GM18870 (cell line): ENCODE data around the gene IDUA.
"Not testable (repeated sequence)": the region's sequence is repeated elsewhere in the genome, so short reads cannot be mapped to it uniquely, and the experiment has no call there.

ENCODE experiments used
- ATAC-seq: cut with Tn5 transposase; IDR thresholded peaks from one replicate; pipeline ENCODE4 v1.9.1; 2021; ENCODE audit warnings: moderate library complexity; ENCODE audit not compliant: unreplicated experiment

IDUA gene

GRCh38 chr4:1043162-1043561 lies 56.3 kb downstream of the IDUA start:
- ATAC-seq, result no peak

GRCh38 chr4:1043651-1044468 lies 57.0 kb downstream of the IDUA start:
- no peak for ATAC-seq

GRCh38 chr4:1044469-1045192 lies 57.8 kb downstream of the IDUA start:
- ATAC-seq, result no peak

- no peak for ATAC-seq
Observed at GRCh38 chr4:1045193-1045594, 58.4 kb downstream of the IDUA start.

- no peak for ATAC-seq
Observed at GRCh38 chr4:1045595-1046201, 58.9 kb downstream of the IDUA start.

- ATAC-seq, result not testable (repeated sequence)
Observed at GRCh38 chr4:1046581-1047011, 59.8 kb downstream of the IDUA start.

GRCh38 chr4:1047106-1047975 lies 60.5 kb downstream of the IDUA start:
- ATAC-seq, result no peak

- ATAC-seq, result no peak
Observed at GRCh38 chr4:1047976-1048772, 61.3 kb downstream of the IDUA start.

GRCh38 chr4:1048773-1049590 lies 62.1 kb downstream of the IDUA start:
- no peak for ATAC-seq

GRCh38 chr4:1049591-1049905 lies 62.7 kb downstream of the IDUA start:
- no peak for ATAC-seq

GRCh38 chr4:1050486-1051213 lies 63.8 kb downstream of the IDUA start:
- no peak for ATAC-seq

GRCh38 chr4:1051472-1051871 lies 64.6 kb downstream of the IDUA start:
- no peak for ATAC-seq

GRCh38 chr4:1052231-1052671 lies 65.4 kb downstream of the IDUA start:
- ATAC-seq, result no peak

- no peak for ATAC-seq
Observed at GRCh38 chr4:1053080-1053661, 66.3 kb downstream of the IDUA start.

- not testable (repeated sequence) for ATAC-seq
Observed at GRCh38 chr4:1053891-1054290, 67.0 kb downstream of the IDUA start.
